ENCODE results near the gene CTNNA1.

CTNNA1 gene

DNA sequence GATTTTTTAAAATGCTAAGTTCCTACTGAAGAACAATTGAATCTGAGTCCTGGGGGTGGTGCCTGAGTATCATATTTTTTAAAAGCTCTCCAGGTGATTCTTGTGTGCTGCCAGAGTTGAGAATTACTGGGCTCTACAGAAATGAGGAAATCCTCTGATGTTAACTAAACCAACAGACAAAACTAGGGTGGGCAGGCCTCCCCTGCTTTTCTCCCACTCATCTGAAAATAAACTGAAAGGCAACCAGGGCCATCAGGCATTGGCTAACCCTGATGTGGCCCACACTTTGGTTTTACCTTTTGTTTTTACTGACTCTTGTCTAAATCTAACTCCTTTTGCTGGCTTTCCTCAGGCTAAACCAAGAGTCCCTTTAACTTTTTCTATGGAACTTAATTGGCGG, 13.3 kb upstream of the CTNNA1 start:
- TF ChIP-seq ZFHX2 (tag by site-specific recombination; conservative IDR thresholded peaks at IDR 0.05) (peak; percentile 83), GLI2 (tag by site-specific recombination; IDR thresholded peaks at IDR 0.05; ENCODE audit: borderline replicate concordance, low read depth) (no peak), EGR2 (tag by site-specific recombination; IDR thresholded peaks at IDR 0.05; ENCODE audit: low read depth) (peak; percentile 78)
- TF ChIP-seq, protein P1, sequence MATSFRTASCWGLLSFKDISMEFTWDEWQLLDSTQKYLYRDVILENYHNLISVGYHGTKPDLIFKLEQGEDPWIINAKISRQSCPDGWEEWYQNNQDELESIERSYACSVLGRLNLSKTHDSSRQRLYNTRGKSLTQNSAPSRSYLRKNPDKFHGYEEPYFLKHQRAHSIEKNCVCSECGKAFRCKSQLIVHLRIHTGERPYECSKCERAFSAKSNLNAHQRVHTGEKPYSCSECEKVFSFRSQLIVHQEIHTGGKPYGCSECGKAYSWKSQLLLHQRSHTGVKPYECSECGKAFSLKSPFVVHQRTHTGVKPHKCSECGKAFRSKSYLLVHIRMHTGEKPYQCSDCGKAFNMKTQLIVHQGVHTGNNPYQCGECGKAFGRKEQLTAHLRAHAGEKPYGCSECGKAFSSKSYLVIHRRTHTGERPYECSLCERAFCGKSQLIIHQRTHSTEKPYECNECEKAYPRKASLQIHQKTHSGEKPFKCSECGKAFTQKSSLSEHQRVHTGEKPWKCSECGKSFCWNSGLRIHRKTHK (tag by site-specific recombination; IDR thresholded peaks at IDR 0.05) = no peak
- H3K27ac ChIP-seq (ENCODE audit: extremely low read depth, low read depth, low read length) = no peak overlapping the region
- POLR2A ChIA-PET = no interaction called here
- no peak overlapping the region for H3K4me3 ChIP-seq (ENCODE audit: low read depth, low read length)
- H3K4me1 ChIP-seq (ENCODE audit: control insufficient read depth, insufficient read depth, low read length) = no peaks in the 10 kb centered on the region
- CTCF ChIA-PET = interaction anchor here (1.0 kb wide), 1 partner anchor 99 kb away, joined by 4 read pairs; no protein-coding TSS in a partner anchor
- no peaks in the 10 kb centered on the region for H3K36me3 ChIP-seq (ENCODE audit: control insufficient read depth in 2 of 2, insufficient read depth in 1 of 2, low read length in 2 of 2)
- no peaks in the 10 kb centered on the region for H3K9me3 ChIP-seq (ENCODE audit: control insufficient read depth, insufficient read depth, low read depth, low read length)

DNA sequence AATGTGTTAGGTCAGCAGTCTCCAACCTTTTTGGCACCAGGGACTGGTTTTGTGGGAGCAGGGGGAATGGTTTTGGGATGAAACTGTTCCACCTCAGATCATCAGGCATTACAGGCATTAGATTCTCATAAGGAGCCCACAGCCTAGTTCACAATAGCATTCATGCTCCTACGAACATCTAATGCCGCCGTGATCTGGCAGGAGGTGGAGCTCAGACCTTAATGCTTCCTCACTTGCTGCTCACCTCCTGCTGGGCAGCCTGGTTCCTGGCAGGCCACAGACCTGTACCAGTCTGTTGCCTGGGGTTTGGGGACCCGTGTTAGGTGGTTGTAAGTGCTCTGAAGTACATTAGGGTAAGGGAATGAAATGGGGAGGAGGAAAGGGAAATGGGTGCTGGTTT, 9.7 kb upstream of the CTNNA1 start:
- Histone ChIP-seq H3K9me3 (ENCODE audit: control insufficient read depth, insufficient read depth, low read depth, low read length) (no peaks in the 10 kb centered on the region), H3K27ac (ENCODE audit: extremely low read depth, low read depth, low read length) (no peak overlapping the region), H3K36me3 (ENCODE audit: control insufficient read depth in 2 of 2, insufficient read depth in 1 of 2, low read length in 2 of 2) (no peaks in the 10 kb centered on the region), H3K4me3 (ENCODE audit: low read depth, low read length) (no peak overlapping the region), H3K4me1 (ENCODE audit: control insufficient read depth, insufficient read depth, low read length) (no peaks in the 10 kb centered on the region)
- TF ChIP-seq ZNF501 (tag by site-specific recombination; IDR thresholded peaks at IDR 0.05) = no peak
- TF ChIP-seq ZBTB17 (tag by site-specific recombination; IDR thresholded peaks at IDR 0.05) = peak; percentile 55; the same call in 1 of the 2 replicates
- TF ChIP-seq ZNF473 (tag by site-specific recombination; IDR thresholded peaks at IDR 0.05) = no peak
- no peak for TF ChIP-seq ZNF19 (tag by site-specific recombination; IDR thresholded peaks at IDR 0.05; ENCODE audit: low read depth)
- TF ChIP-seq ZNF596 (tag by site-specific recombination; IDR thresholded peaks at IDR 0.05) = no peak
- TF ChIP-seq ZNF654 (tag by site-specific recombination; IDR thresholded peaks at IDR 0.05; ENCODE audit: low read depth) = no peak
- TF ChIP-seq ZNF169 (tag by site-specific recombination; IDR thresholded peaks at IDR 0.05) = no peak
- no peak for TF ChIP-seq ZNF48 (tag by site-specific recombination; IDR thresholded peaks at IDR 0.05)
- TF ChIP-seq ZNF335 (tag by site-specific recombination; conservative IDR thresholded peaks at IDR 0.05) = peak; percentile 49; the same call in 1 of the 2 replicates
- TF ChIP-seq GLIS1 (tag by site-specific recombination; IDR thresholded peaks at IDR 0.05) = peak; percentile 40; the same call in 1 of the 2 replicates
- TF ChIP-seq ZNF600 (tag by site-specific recombination; IDR thresholded peaks at IDR 0.05) = peak; percentile 64; the same call in 1 of the 2 replicates
- TF ChIP-seq, protein P2, sequence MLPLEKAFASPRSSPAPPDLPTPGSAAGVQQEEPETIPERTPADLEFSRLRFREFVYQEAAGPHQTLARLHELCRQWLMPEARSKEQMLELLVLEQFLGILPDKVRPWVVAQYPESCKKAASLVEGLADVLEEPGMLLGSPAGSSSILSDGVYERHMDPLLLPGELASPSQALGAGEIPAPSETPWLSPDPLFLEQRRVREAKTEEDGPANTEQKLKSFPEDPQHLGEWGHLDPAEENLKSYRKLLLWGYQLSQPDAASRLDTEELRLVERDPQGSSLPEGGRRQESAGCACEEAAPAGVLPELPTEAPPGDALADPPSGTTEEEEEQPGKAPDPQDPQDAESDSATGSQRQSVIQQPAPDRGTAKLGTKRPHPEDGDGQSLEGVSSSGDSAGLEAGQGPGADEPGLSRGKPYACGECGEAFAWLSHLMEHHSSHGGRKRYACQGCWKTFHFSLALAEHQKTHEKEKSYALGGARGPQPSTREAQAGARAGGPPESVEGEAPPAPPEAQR (tag by site-specific recombination; IDR thresholded peaks at IDR 0.05) = no peak
- TF ChIP-seq ZIC2 (tag by site-specific recombination; IDR thresholded peaks at IDR 0.05) = peak; percentile 62
- no peak for TF ChIP-seq FEZF1 (tag by site-specific recombination; IDR thresholded peaks at IDR 0.05)
- TF ChIP-seq, protein P3, sequence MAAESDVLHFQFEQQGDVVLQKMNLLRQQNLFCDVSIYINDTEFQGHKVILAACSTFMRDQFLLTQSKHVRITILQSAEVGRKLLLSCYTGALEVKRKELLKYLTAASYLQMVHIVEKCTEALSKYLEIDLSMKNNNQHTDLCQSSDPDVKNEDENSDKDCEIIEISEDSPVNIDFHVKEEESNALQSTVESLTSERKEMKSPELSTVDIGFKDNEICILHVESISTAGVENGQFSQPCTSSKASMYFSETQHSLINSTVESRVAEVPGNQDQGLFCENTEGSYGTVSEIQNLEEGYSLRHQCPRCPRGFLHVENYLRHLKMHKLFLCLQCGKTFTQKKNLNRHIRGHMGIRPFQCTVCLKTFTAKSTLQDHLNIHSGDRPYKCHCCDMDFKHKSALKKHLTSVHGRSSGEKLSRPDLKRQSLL (tag by site-specific recombination; IDR thresholded peaks at IDR 0.05) = no peak
- no peak for TF ChIP-seq SALL2 (tag by site-specific recombination; IDR thresholded peaks at IDR 0.05; ENCODE audit: borderline replicate concordance)
- TF ChIP-seq PRDM1 (tag by site-specific recombination; IDR thresholded peaks at IDR 0.05) = no peak
- no peak for TF ChIP-seq ZNF548 (tag by site-specific recombination; IDR thresholded peaks at IDR 0.05)
- TF ChIP-seq ZNF510 (tag by site-specific recombination; IDR thresholded peaks at IDR 0.05; ENCODE audit: insufficient replicate concordance) = no peak
- TF ChIP-seq ZNF266 (tag by site-specific recombination; IDR thresholded peaks at IDR 0.05; ENCODE audit: low read depth) = no peak
- TF ChIP-seq ZNF202 (tag by site-specific recombination; IDR thresholded peaks at IDR 0.05; ENCODE audit: borderline replicate concordance) = no peak
- TF ChIP-seq ZNF112 (tag by site-specific recombination; IDR thresholded peaks at IDR 0.05) = no peak
- ChIA-PET POLR2A (no interaction called here), CTCF (no interaction called here)

All from HEK293 (cell line).